GM23248 (cell line): ENCODE data around the gene KIF25. TPM values are rescaled to one million over a fixed set of nuclear protein-coding genes. Genes with fewer than 3 reads are reported as not detected.

Experiments used
- DNase-seq: peaks from one replicate; pipeline ENCODE4 v3.0.0-alpha.2; 2015
- H2AFZ ChIP-seq: fragments of 200-600 bp; sonication (generic); 2 replicates; pipeline ENCODE4 v1.6.1; 2016; ENCODE audit warnings: antibody characterized with exemption
- H3F3A ChIP-seq: fragments of 200-600 bp; sonication (generic); 2 replicates; pipeline ENCODE4 v1.6.1; 2016; ENCODE audit warnings: mild to moderate bottlenecking, antibody characterized with exemption, mixed run types; ENCODE audit not compliant: insufficient read depth
- H3K27ac ChIP-seq: fragments of 200-600 bp; sonication (generic); 2 replicates; pipeline ENCODE4 v1.5.1; 2016; ENCODE audit warnings: mild to moderate bottlenecking
- H3K27me3 ChIP-seq: fragments of 200-600 bp; sonication (generic); replicated peaks from 2 replicates; pipeline ENCODE4 v1.6.1; 2016; ENCODE audit warnings: mild to moderate bottlenecking; ENCODE audit not compliant: insufficient read depth
- H3K36me3 ChIP-seq: fragments of 200-600 bp; sonication (generic); 2 replicates; pipeline ENCODE4 v1.6.1; 2016; ENCODE audit warnings: low read depth, mild to moderate bottlenecking
- H3K4me1 ChIP-seq: fragments of 200-600 bp; sonication (generic); 2 replicates; pipeline ENCODE4 v1.6.1; 2016; ENCODE audit warnings: mild to moderate bottlenecking; ENCODE audit not compliant: insufficient read depth
- H3K4me2 ChIP-seq: fragments of 200-600 bp; sonication (generic); one replicate; pipeline ENCODE4 v1.6.1; 2016; ENCODE audit warnings: mild to moderate bottlenecking; ENCODE audit not compliant: unreplicated experiment
- H3K4me3 ChIP-seq: fragments of 200-600 bp; sonication (generic); 2 replicates; pipeline ENCODE4 v1.5.1; 2016; ENCODE audit warnings: mild to moderate bottlenecking
- H3K79me2 ChIP-seq: fragments of 200-600 bp; sonication (generic); 2 replicates; pipeline ENCODE4 v1.6.1; 2016; ENCODE audit warnings: mild to moderate bottlenecking; ENCODE audit not compliant: insufficient read depth
- H3K9ac ChIP-seq: fragments of 200-600 bp; sonication (generic); 2 replicates; pipeline ENCODE4 v1.6.1; 2016; ENCODE audit warnings: mild to moderate bottlenecking
- H3K9me2 ChIP-seq: fragments of 200-600 bp; sonication (generic); 2 replicates; pipeline ENCODE4 v1.6.1; 2016; ENCODE audit warnings: mixed run types, mild to moderate bottlenecking, moderate library complexity; ENCODE audit not compliant: insufficient read depth
- H3K9me3 ChIP-seq: fragments of 200-600 bp; sonication (generic); one replicate; pipeline ENCODE4 v1.6.1; 2017; ENCODE audit warnings: low read depth
- H4K20me1 ChIP-seq: fragments of 200-600 bp; sonication (generic); 2 replicates; pipeline ENCODE4 v1.6.0; 2016; ENCODE audit not compliant: insufficient read depth
- EZH2 ChIP-seq: fragments of 200-600 bp; sonication (generic); IDR thresholded peaks from 2 replicates; pipeline ENCODE4 v1.6.1; 2018; ENCODE audit warnings: antibody characterized with exemption, mild to moderate bottlenecking; ENCODE audit not compliant: insufficient read depth, poor library complexity, severe bottlenecking
- EZH2phosphoT487 ChIP-seq: fragments of 200-600 bp; sonication (generic); IDR thresholded peaks from 2 replicates; pipeline ENCODE4 v1.6.1; 2018; ENCODE audit warnings: antibody characterized with exemption, moderate library complexity, mild to moderate bottlenecking, low read depth; ENCODE audit not compliant: insufficient read depth
- WGBS, 2 experiments: methylation state at CpG; one replicate each; pipeline ENCODE4 v1.1.6; 2015 to 2017; ENCODE audit warnings: low lambda C conversion rate in 2 of 2, low coverage in 1 of 2; ENCODE audit errors: missing lambda C conversion rate in 2 of 2; 5-methylcytosine and 5-hydroxymethylcytosine counted together
- in situ Hi-C: fragments of 300-500 bp; cut with MboI; formaldehyde crosslinking; loops from 2 replicates; pipeline ENCODE4 v1.15.0; 2020
- polyA plus RNA-seq: library from polyadenylated mRNA; unstranded; fragments of >200 nt; fragmentation: Nextera tagmentation; extraction: Ambion mirVana; gene quantifications from 2 replicates; pipeline ENCODE4 v1.2.1, GENCODE V29; 2016
- total RNA-seq: library from RNA; depleted of rRNA; stranded (reverse); fragments of >200 nt; shearing (Covaris generic); gene quantifications from 2 replicates; pipeline ENCODE4 v1.2.3, GENCODE V29; 2014

Gene KIF25
- total and polyA plus RNA-seq, 2 experiments from 2014 or later = not detected

GRCh38 chr6:167970230-167970629, 27.2 kb upstream of the KIF25 start:
- H3K9ac ChIP-seq = no peak overlapping the region
- TF ChIP-seq EZH2phosphoT487 = no peak
- no peak for TF ChIP-seq EZH2
- 90 to 92% methylated on average over 10 of the region's 10 CpGs for WGBS, 2 experiments
- H4K20me1 ChIP-seq = no peaks in the 10 kb centered on the region
- no peaks in the 10 kb centered on the region for H3K9me3 ChIP-seq
- H3K9me2 ChIP-seq = no peaks in the 10 kb centered on the region
- no peaks in the 10 kb centered on the region for H3K4me1 ChIP-seq
- no peaks in the 10 kb centered on the region for H3F3A ChIP-seq
- no peaks in the 10 kb centered on the region for H3K79me2 ChIP-seq
- in situ Hi-C loops = no loop called here
- no peak overlapping the region for H2AFZ ChIP-seq
- H3K4me2 ChIP-seq = no peak overlapping the region
- H3K4me3 ChIP-seq = no peak overlapping the region
- no peaks in the 10 kb centered on the region for H3K36me3 ChIP-seq
- H3K27ac ChIP-seq = no peak overlapping the region
- no peak for DNase-seq
- H3K27me3 ChIP-seq = no peaks in the 10 kb centered on the region

DNA sequence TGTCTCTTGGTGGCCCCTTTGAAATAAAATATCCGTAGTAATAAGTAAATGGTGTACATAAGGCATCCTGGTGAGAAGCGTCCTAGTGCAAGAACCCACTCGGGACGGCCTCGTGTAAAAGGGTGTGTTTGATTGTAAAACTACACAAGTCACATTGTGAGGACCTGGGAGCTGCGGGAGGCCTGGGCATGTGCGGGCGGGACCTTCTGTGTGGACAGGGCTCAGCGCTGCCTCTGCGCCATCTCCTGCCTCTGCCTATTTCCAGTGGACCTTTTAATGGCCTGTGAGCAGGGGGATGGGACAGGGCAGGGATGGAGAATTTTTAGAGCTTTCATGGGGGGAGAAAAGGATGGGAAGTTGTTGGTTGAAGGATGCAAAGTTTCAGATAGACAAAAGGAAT, 25.3 kb upstream of the KIF25 start:
- Histone ChIP-seq H2AFZ (no peak overlapping the region), H3K9me2 (no peaks in the 10 kb centered on the region), H3K79me2 (no peaks in the 10 kb centered on the region), H3K9ac (no peak overlapping the region), H3K27ac (no peak overlapping the region), H3K27me3 (no peaks in the 10 kb centered on the region), H3K4me1 (no peaks in the 10 kb centered on the region), H3K9me3 (no peaks in the 10 kb centered on the region), H3K4me3 (no peak overlapping the region), H3F3A (no peaks in the 10 kb centered on the region), H3K4me2 (no peak overlapping the region), H4K20me1 (no peaks in the 10 kb centered on the region), H3K36me3 (no peaks in the 10 kb centered on the region)
- DNase-seq = no peak
- TF ChIP-seq EZH2 (no peak), EZH2phosphoT487 (no peak)
- in situ Hi-C loops = no loop called here
- WGBS, 2 experiments = 96 to 97% methylated on average over 10 of the region's 10 CpGs

DNA sequence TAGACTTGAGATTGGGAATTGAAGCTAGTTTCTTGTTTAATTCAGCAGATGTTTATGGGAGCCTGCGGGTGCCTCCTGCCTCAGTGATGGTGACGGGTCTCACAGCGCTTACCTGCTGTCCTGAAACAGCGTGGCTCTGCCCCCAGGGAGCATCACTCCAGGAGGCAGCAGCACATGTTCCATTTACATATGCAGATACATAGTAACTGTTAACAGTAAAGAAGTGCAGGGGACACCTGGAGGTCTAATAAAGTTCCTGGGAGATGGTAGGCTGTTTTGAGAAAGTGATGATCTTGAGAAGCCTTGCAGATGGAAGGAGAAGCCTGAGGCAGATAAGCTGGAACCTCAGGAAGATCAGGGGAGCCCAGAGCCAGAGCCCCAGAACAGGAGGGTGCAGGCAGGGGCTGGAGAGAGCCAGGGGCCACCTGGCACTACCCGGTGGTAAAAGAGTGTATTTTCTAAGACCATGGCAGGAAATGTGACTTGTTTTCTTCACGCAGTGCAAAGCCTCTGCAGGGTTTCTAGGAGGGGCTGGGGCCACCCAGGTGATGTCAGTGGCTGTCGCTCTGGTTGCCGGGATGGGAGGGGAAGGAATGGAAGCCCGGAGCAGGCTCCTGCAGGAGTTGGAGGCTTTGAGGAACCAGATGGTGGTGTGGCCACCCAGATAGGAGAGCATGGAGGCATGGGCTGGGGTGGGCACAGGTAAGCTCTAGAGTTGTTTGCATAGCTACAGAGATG, 24.2 kb upstream of the KIF25 start:
- Histone ChIP-seq H4K20me1 (no peaks in the 10 kb centered on the region), H3K9ac (no peak overlapping the region), H3K4me3 (no peak overlapping the region), H3K4me2 (no peak overlapping the region), H3K36me3 (no peaks in the 10 kb centered on the region), H3K4me1 (no peaks in the 10 kb centered on the region), H2AFZ (no peak overlapping the region), H3F3A (no peaks in the 10 kb centered on the region), H3K27ac (no peak overlapping the region), H3K9me2 (no peaks in the 10 kb centered on the region), H3K79me2 (no peaks in the 10 kb centered on the region), H3K9me3 (no peaks in the 10 kb centered on the region), H3K27me3 (no peaks in the 10 kb centered on the region)
- in situ Hi-C loops = no loop called here
- no peak for TF ChIP-seq EZH2phosphoT487
- TF ChIP-seq EZH2 = no peak
- DNase-seq = no peak
- 76 to 82% methylated on average over 9 of the region's 9 CpGs for WGBS, 2 experiments

GRCh38 chr6:167974640-167975344, 22.7 kb upstream of the KIF25 start:
- no peaks in the 10 kb centered on the region for H3K27me3 ChIP-seq
- no peaks in the 10 kb centered on the region for H3K36me3 ChIP-seq
- H3K9me2 ChIP-seq = no peaks in the 10 kb centered on the region
- no peaks in the 10 kb centered on the region for H3K4me1 ChIP-seq
- no peak overlapping the region for H3K9ac ChIP-seq
- H3K4me2 ChIP-seq = no peak overlapping the region
- DNase-seq = no peak
- no peak overlapping the region for H2AFZ ChIP-seq
- no peaks in the 10 kb centered on the region for H3F3A ChIP-seq
- no peaks in the 10 kb centered on the region for H4K20me1 ChIP-seq
- in situ Hi-C loops = no loop called here
- no peaks in the 10 kb centered on the region for H3K9me3 ChIP-seq
- no peak overlapping the region for H3K27ac ChIP-seq
- H3K79me2 ChIP-seq = no peaks in the 10 kb centered on the region
- 94% methylated on average over 11 to 12 of the region's 12 CpGs for WGBS, 2 experiments
- no peak for TF ChIP-seq EZH2phosphoT487
- no peak for TF ChIP-seq EZH2
- H3K4me3 ChIP-seq = no peak overlapping the region
